Stimulated activated CD4-positive, alpha-beta T cell treated with anti-CD3 and anti-CD28 coated beads, Interleukin-15, amount 100 ng/mL, for 24 hours (primary cell): Measurements from ENCODE around the gene FOXA2.

ENCODE experiments used
- DNase-seq: peaks from one replicate; pipeline ENCODE4 v3.0.0-alpha.2; 2020

FOXA2 gene

GRCh38 chr20:22583773-22584521 is 425 bp downstream of the FOXA2 start:
- no peak for DNase-seq

- no peak for DNase-seq
These were observed 1.2 kb downstream of the FOXA2 start for GRCh38 chr20:22582964-22583772.

GRCh38 chr20:22582386-22582963 is 1.9 kb downstream of the FOXA2 start:
- DNase-seq = no peak

GRCh38 chr20:22581437-22582385 is 2.7 kb downstream of the FOXA2 start:
- no peak for DNase-seq

GRCh38 chr20:22579711-22580697 is 4.4 kb downstream of the FOXA2 start:
- DNase-seq = no peak

GRCh38 chr20:22579119-22579427 is 5.3 kb downstream of the FOXA2 start:
- DNase-seq = no peak

GRCh38 chr20:22578221-22579118 is 5.9 kb downstream of the FOXA2 start:
- no peak for DNase-seq

- DNase-seq = no peak
These were observed 6.7 kb downstream of the FOXA2 start for GRCh38 chr20:22577515-22578220.

GRCh38 chr20:22576733-22577514 is 7.4 kb downstream of the FOXA2 start:
- no peak for DNase-seq

GRCh38 chr20:22576273-22576672 is 8.1 kb downstream of the FOXA2 start:
- no peak for DNase-seq

GRCh38 chr20:22575737-22576136 is 8.6 kb downstream of the FOXA2 start:
- DNase-seq = no peak

GRCh38 chr20:22575087-22575721 is 9.2 kb downstream of the FOXA2 start:
- DNase-seq = no peak

- DNase-seq = no peak
These were observed 9.8 kb downstream of the FOXA2 start for GRCh38 chr20:22574545-22575086.

GRCh38 chr20:22572491-22572890 is 11.9 kb downstream of the FOXA2 start:
- no peak for DNase-seq

- no peak for DNase-seq
These were observed 12.3 kb downstream of the FOXA2 start for GRCh38 chr20:22572023-22572422.

GRCh38 chr20:22569353-22569752 is 15.0 kb downstream of the FOXA2 start:
- DNase-seq = no peak

GRCh38 chr20:22568872-22569344 is 15.5 kb downstream of the FOXA2 start:
- DNase-seq = no peak
